Osteocyte (in vitro differentiated cells): ENCODE measurements around the gene CDH4. TPM values are rescaled to one million over a fixed set of nuclear protein-coding genes. Genes with fewer than 3 reads are reported as not detected.

Experiments
- DNase-seq: peaks from one replicate; pipeline ENCODE4 v3.0.0; 2021; ENCODE audit warnings: mixed read lengths; ENCODE audit not compliant: unreplicated experiment; ENCODE audit errors: extremely low spot score
- H3K27ac Mint-ChIP-seq: one replicate; pipeline ENCODE4 v1.8.0; 2021; ENCODE audit warnings: mild to moderate bottlenecking, mixed read lengths; ENCODE audit not compliant: unreplicated experiment
- H3K27me3 Mint-ChIP-seq: one replicate; pipeline ENCODE4 v1.8.0; 2021; ENCODE audit warnings: mixed read lengths; ENCODE audit not compliant: unreplicated experiment
- H3K36me3 Mint-ChIP-seq: one replicate; pipeline ENCODE4 v1.8.0; 2021; ENCODE audit warnings: mixed read lengths; ENCODE audit not compliant: unreplicated experiment
- H3K4me1 Mint-ChIP-seq: one replicate; pipeline ENCODE4 v1.8.0; 2021; ENCODE audit warnings: mixed read lengths; ENCODE audit not compliant: unreplicated experiment
- H3K4me3 Mint-ChIP-seq: one replicate; pipeline ENCODE4 v1.8.0; 2021; ENCODE audit warnings: mild to moderate bottlenecking, moderate library complexity, mixed read lengths; ENCODE audit not compliant: unreplicated experiment
- H3K9me3 Mint-ChIP-seq: one replicate; pipeline ENCODE4 v1.8.0; 2021; ENCODE audit warnings: mixed read lengths; ENCODE audit not compliant: unreplicated experiment
- total RNA-seq: library from RNA; stranded (reverse); gene quantifications from 2 replicates; pipeline ENCODE4 v1.2.1, GENCODE V29; 2021
- TF ChIP-seq, protein P1 (sequence below): fragments of 200-600 bp; sonication (generic); IDR thresholded peaks from 2 replicates; pipeline ENCODE4 v1.5.0; 2021; ENCODE audit warnings: antibody characterized with exemption, mild to moderate bottlenecking, moderate library complexity

CDH4 gene
- total RNA-seq, 1 donor from 2014 or later, result 1.3 TPM

DNA sequence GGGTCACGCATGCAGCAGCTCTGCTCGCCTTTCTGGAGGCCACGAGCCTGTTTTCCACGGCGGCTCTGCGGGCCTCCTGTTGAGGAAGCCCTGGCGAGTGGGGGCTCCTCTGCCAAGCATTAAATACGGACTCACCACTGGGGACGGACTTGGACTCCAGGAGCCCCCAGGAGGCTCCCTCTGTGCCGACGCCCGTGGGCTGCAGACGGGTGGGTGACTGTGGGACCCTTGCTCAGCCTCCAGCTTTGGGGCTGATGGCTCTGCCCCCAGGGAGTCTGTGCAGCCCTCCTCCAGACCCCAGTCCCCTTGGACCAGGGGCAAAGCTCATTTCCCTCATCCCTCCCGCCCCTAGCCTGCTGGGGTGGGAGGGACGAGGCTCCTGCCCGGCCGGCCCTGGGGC is 577.5 kb downstream of the CDH4 start:
- no peaks in the 10 kb centered on the region for H3K4me1 Mint-ChIP-seq
- peaks cover 8% of the 10 kb centered on the region for H3K9me3 Mint-ChIP-seq
- H3K4me3 Mint-ChIP-seq, result no peak overlapping the region
- no peak overlapping the region for H3K27ac Mint-ChIP-seq
- no peak for DNase-seq
- TF ChIP-seq, protein P1, sequence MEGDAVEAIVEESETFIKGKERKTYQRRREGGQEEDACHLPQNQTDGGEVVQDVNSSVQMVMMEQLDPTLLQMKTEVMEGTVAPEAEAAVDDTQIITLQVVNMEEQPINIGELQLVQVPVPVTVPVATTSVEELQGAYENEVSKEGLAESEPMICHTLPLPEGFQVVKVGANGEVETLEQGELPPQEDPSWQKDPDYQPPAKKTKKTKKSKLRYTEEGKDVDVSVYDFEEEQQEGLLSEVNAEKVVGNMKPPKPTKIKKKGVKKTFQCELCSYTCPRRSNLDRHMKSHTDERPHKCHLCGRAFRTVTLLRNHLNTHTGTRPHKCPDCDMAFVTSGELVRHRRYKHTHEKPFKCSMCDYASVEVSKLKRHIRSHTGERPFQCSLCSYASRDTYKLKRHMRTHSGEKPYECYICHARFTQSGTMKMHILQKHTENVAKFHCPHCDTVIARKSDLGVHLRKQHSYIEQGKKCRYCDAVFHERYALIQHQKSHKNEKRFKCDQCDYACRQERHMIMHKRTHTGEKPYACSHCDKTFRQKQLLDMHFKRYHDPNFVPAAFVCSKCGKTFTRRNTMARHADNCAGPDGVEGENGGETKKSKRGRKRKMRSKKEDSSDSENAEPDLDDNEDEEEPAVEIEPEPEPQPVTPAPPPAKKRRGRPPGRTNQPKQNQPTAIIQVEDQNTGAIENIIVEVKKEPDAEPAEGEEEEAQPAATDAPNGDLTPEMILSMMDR, result no peak
- peaks cover 6% of the 10 kb centered on the region for H3K27me3 Mint-ChIP-seq
- no peaks in the 10 kb centered on the region for H3K36me3 Mint-ChIP-seq

DNA sequence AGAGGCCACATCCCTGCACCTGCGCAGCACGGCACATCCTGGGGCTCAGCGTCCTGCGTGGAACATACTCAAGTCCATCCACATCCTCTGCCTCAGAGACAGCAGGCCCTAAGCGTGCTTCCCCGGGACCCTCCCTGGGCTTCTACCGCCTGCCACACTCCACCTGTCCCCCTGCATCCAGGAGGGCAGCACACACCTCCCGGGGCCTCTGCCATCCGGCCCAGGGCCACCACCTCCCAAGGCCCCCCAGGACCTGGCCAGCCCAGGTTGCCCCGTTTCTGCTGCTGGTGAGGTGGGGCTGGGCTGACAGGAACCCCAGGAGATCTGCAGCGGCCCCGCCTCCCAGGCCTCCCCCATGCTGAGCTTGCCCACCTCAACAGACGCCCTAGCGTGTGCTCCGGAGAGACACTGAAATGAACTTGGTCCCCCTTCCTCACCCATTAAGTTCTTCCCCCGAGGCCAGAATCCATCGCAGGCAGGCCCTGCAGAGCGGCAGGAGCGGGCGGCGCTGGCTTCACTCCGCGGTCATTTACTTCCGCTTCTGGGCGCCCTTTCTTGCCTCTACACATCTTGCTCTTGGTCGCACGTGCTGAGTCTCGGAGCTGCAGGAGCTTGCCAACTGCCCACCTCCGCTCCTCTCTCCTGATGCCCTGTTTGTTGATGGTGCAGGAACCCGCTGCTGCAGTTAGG is 578.3 kb downstream of the CDH4 start:
- H3K4me1 Mint-ChIP-seq, result no peaks in the 10 kb centered on the region
- H3K4me3 Mint-ChIP-seq, result no peak overlapping the region
- H3K36me3 Mint-ChIP-seq, result no peaks in the 10 kb centered on the region
- TF ChIP-seq, protein P1, result no peak
- peaks cover 6% of the 10 kb centered on the region for H3K27me3 Mint-ChIP-seq
- no peak for DNase-seq
- peaks cover 6% of the 10 kb centered on the region for H3K9me3 Mint-ChIP-seq
- H3K27ac Mint-ChIP-seq, result no peak overlapping the region

DNA sequence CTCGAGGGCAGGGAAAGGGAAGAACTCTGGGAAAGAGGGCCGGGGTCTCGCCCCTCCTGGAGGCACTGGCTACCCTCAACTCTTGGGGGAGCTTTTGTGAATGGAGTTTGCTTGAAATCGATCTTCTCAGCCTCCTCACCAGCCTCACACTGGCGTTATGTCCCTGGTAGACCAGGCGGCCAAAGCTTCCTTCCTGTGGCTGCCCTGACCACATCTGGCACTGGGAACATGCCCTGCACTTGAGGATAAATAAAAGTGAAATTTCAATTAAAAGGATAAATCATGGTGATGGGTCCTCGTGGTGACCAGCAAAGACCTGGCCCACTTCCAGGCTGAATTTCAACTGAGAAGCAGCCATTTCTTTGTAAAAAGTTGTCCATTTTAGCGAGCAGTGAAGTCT is 578.9 kb downstream of the CDH4 start:
- Mint-ChIP-seq H3K27ac (no peak overlapping the region), H3K27me3 (peaks cover 6% of the 10 kb centered on the region), H3K36me3 (no peaks in the 10 kb centered on the region), H3K4me1 (no peaks in the 10 kb centered on the region), H3K4me3 (no peak overlapping the region), H3K9me3 (peaks cover 6% of the 10 kb centered on the region)
- TF ChIP-seq, protein P1, result no peak
- DNase-seq, result no peak

DNA sequence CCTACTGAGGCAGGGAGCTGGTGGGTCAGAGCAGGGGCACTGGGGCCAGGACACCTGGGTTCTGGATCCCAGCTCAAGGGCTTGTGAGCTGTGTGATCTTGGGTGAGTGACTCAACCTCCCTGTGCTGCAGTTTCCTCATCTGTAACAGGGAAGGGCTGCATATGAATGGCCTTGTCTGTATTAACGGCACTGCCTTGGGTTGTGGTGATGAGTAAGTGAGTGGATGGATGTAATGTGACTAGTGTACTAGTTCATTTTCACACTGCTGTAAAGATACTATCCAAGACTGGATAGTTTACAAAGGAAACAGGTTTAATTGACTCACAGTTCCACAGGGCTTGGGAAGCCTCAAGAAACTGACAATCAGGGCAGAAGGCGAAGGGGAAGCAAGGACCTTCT is 580.1 kb downstream of the CDH4 start:
- H3K4me1 Mint-ChIP-seq, result no peaks in the 10 kb centered on the region

More for the DNA sequence above, 580.1 kb downstream of the CDH4 start:
- no peak overlapping the region for H3K27ac Mint-ChIP-seq
- peaks cover 5% of the 10 kb centered on the region for H3K9me3 Mint-ChIP-seq
- H3K36me3 Mint-ChIP-seq, result no peaks in the 10 kb centered on the region
- H3K4me3 Mint-ChIP-seq, result no peak overlapping the region
- H3K27me3 Mint-ChIP-seq, result peaks cover 6% of the 10 kb centered on the region
- DNase-seq, result no peak
- TF ChIP-seq, protein P1, result no peak
